A549 (cell line): Measurements from ENCODE around the gene COQ6. TPM values are rescaled to one million over a fixed set of nuclear protein-coding genes. Genes with fewer than 3 reads are reported as not detected.
A peak's percentile ranks its signal among the peaks of the same experiment; 100 is the strongest.

Experiments used
- ATAC-seq, 2 experiments: fragments of 200-7000 bp in 1 of 2; fragments of >200 bp in 1 of 2; cut with Nextera tagmentation in 1 of 2; cut with Tn5 transposase in 1 of 2; 3 replicates each; pipeline versions ENCODE4 v1.8.0 to v1.9.1; 2018 to 2020; ENCODE audit warnings: mild to moderate bottlenecking in 1 of 2, moderate library complexity in 1 of 2
- CTCF ChIA-PET: fragments of 300-600 bp; sonication (Branson Sonifier 250); formaldehyde crosslinking; extraction: SDS; loops from one replicate; lab custom pipeline; 2021; ENCODE audit warnings: antibody characterized with exemption, inconsistent platforms; lab: Yijun Ruan, JAX
- POLR2A ChIA-PET: fragments of 350-600 bp; formaldehyde crosslinking; extraction: SDS; loops from one replicate; lab custom pipeline; 2021; ENCODE audit warnings: antibody characterized with exemption, inconsistent platforms; lab: Yijun Ruan, JAX
- DNase-seq, 2 experiments: peaks; one replicate each; pipeline versions ENCODE4 v3.0.0 to v3.0.0-alpha.2; 2011 to 2016; ENCODE audit warnings: low read depth in 1 of 2, low spot score in 1 of 2
- FAIRE-seq: peaks from 2 replicates; lab custom pipeline; 2011; peaks lifted over from hg19 to GRCh38; lab: Jason Lieb, UNC
- H3K27ac ChIP-seq, 2 experiments: fragments of >200 bp; sonication (Bioruptor Twin); formaldehyde crosslinking; 3 replicates each; pipeline ENCODE4 v1.5.1; 2016 to 2017
- H3K4me1 ChIP-seq: fragments of >200 bp; sonication (Bioruptor Twin); formaldehyde crosslinking; 3 replicates; pipeline ENCODE4 v1.6.1; 2016
- H3K4me2 ChIP-seq: fragments of >200 bp; sonication (Bioruptor Twin); formaldehyde crosslinking; 3 replicates; pipeline ENCODE4 v1.6.1; 2016
- H3K4me3 ChIP-seq: fragments of >200 bp; sonication (Bioruptor Twin); formaldehyde crosslinking; 3 replicates; pipeline ENCODE4 v1.5.1; 2016
- H3K9me3 ChIP-seq: fragments of >200 bp; sonication (Bioruptor Twin); formaldehyde crosslinking; 3 replicates; pipeline ENCODE4 v1.6.1; 2016
- ATOH8 ChIP-seq: fragments of 250-450 bp; sonication (Bioruptor Pico); IDR thresholded peaks from 2 replicates; pipeline ENCODE4 v1.5.0; 2020; ENCODE audit warnings: low read depth, mild to moderate bottlenecking, moderate library complexity
- CBX8 ChIP-seq: fragments of 200-600 bp; sonication (generic); IDR thresholded peaks from 2 replicates; pipeline ENCODE4 v1.6.1; 2016
- CEBPB ChIP-seq, 2 experiments: fragments of >200 bp in 1 of 2; sonication (Bioruptor Twin) in 1 of 2; formaldehyde crosslinking in 1 of 2; IDR thresholded peaks; 2 replicates each; pipeline ENCODE4 v1.6.1; 2012 to 2016
- CTCF ChIP-seq: fragments of >200 bp; sonication (Bioruptor Twin); formaldehyde crosslinking; IDR thresholded peaks from 3 replicates; pipeline ENCODE4 v1.5.1; 2016
- EHMT2 ChIP-seq: fragments of 200-600 bp; sonication (generic); IDR thresholded peaks from 2 replicates; pipeline ENCODE4 v1.6.1; 2016; ENCODE audit warnings: antibody characterized with exemption, low read depth, mild to moderate bottlenecking, moderate library complexity
- GATA3 ChIP-seq: IDR thresholded peaks from 2 replicates; pipeline ENCODE4 v1.6.1; 2012; ENCODE audit warnings: borderline replicate concordance
- HES2 ChIP-seq: fragments of >200 bp; sonication (Bioruptor Twin); formaldehyde crosslinking; IDR thresholded peaks from 2 replicates; pipeline ENCODE4 v1.6.1; 2016
- HEYL ChIP-seq: fragments of 250-450 bp; sonication (Bioruptor Pico); IDR thresholded peaks from 2 replicates; pipeline ENCODE4 v1.8.0; 2021; ENCODE audit warnings: mild to moderate bottlenecking, moderate library complexity
- HOXB13 ChIP-seq: fragments of 250-450 bp; sonication (Bioruptor Pico); IDR thresholded peaks from 2 replicates; pipeline ENCODE4 v1.5.0; 2020; ENCODE audit warnings: low read depth, mild to moderate bottlenecking, moderate library complexity
- HOXB5 ChIP-seq: fragments of 250-450 bp; sonication (Bioruptor Pico); IDR thresholded peaks from 2 replicates; pipeline ENCODE4 v1.5.0; 2020; ENCODE audit warnings: mild to moderate bottlenecking, moderate library complexity
- JUNB ChIP-seq: fragments of >200 bp; sonication (Bioruptor Twin); formaldehyde crosslinking; IDR thresholded peaks from 2 replicates; pipeline ENCODE4 v1.6.1; 2016
- KDM5A ChIP-seq: fragments of 200-600 bp; sonication (generic); IDR thresholded peaks from 2 replicates; pipeline ENCODE4 v1.6.1; 2016; ENCODE audit warnings: antibody characterized with exemption, mild to moderate bottlenecking
- MAZ ChIP-seq: fragments of 150-350 bp; IDR thresholded peaks from 2 replicates; pipeline ENCODE4 v1.6.1; 2014; ENCODE audit warnings: antibody characterized with exemption, low read depth, low read length, borderline replicate concordance
- NFE2L2 ChIP-seq: fragments of 150-350 bp; conservative IDR thresholded peaks from 2 replicates; pipeline ENCODE4 v1.6.1; 2014; ENCODE audit warnings: low read length
- NR3C1 ChIP-seq: fragments of >200 bp; sonication (Bioruptor Twin); formaldehyde crosslinking; IDR thresholded peaks from 3 replicates; pipeline ENCODE4 v1.6.1; 2017
- PBX3 ChIP-seq: IDR thresholded peaks from 2 replicates; pipeline ENCODE4 v1.6.1; 2012
- POLR2A ChIP-seq: IDR thresholded peaks from 2 replicates; pipeline ENCODE4 v1.6.1; 2012; ENCODE audit warnings: mild to moderate bottlenecking, low read length
- RAD21 ChIP-seq, 2 experiments: fragments of >200 bp in 1 of 2; sonication (Bioruptor Twin) in 1 of 2; formaldehyde crosslinking in 1 of 2; IDR thresholded peaks in 1 of 2; conservative IDR thresholded peaks in 1 of 2; 2 replicates in 1 of 2; 3 replicates in 1 of 2; pipeline ENCODE4 v1.6.1; 2012 to 2018; ENCODE audit warnings: inconsistent platforms in 1 of 2
- RCOR1 ChIP-seq: fragments of 150-350 bp; IDR thresholded peaks from 2 replicates; pipeline ENCODE4 v1.6.1; 2014; ENCODE audit warnings: antibody characterized with exemption, low read length, low read depth
- RFX5 ChIP-seq: fragments of 450-650 bp; IDR thresholded peaks from 2 replicates; pipeline ENCODE4 v1.7.1; 2014; ENCODE audit warnings: antibody characterized with exemption, mild to moderate bottlenecking, moderate library complexity
- SMC3 ChIP-seq: fragments of >200 bp; sonication (Bioruptor Twin); formaldehyde crosslinking; IDR thresholded peaks from 3 replicates; pipeline ENCODE4 v1.6.1; 2018; ENCODE audit warnings: inconsistent platforms
- SREBF2 ChIP-seq: fragments of 450-650 bp; IDR thresholded peaks from 2 replicates; pipeline ENCODE4 v1.6.1; 2014; ENCODE audit warnings: mild to moderate bottlenecking, moderate library complexity
- TFCP2L1 ChIP-seq: fragments of 250-450 bp; sonication (Bioruptor Pico); IDR thresholded peaks from 2 replicates; pipeline ENCODE4 v1.5.0; 2021; ENCODE audit warnings: mild to moderate bottlenecking
- WGBS: methylation state at CpG from one replicate; pipeline ENCODE4 v1.1.6; 2017; ENCODE audit errors: missing lambda C conversion rate; 5-methylcytosine and 5-hydroxymethylcytosine counted together
- polyA plus RNA-seq, 4 experiments: library from polyadenylated mRNA; depleted of rRNA in 3 of 4; stranded (reverse); fragments of >200 nt; fragmentation: RNase III in 1 of 4; extraction: RNeasy Plus Mini Kit Qiagen cat#74134 plus additional on column Dnase treatment in 1 of 4; gene quantifications; 2 replicates in 3 of 4; 3 replicates in 1 of 4; pipeline ENCODE4 v1.2.3, GENCODE V29; 2011 to 2017

The COQ6 gene
- polyA plus RNA-seq, 2 of the 4 experiments (the other 2 are of a cell fraction), result 24.8 to 41.9 TPM

GRCh38 chr14:73996731-73997107, 46.6 kb downstream of the COQ6 start:
- Histone ChIP-seq H3K4me2 (peak overlapping the region; percentile 62), H3K27ac (peak overlapping the region; percentile 34 to 52; a peak in 4 of 6 replicates), H3K9me3 (no peaks in the 10 kb centered on the region), H3K4me3 (no peak overlapping the region), H3K4me1 (peaks cover 45% of the 10 kb centered on the region)
- no peak; a peak in 1 of 6 replicates for ATAC-seq
- no peak for FAIRE-seq
- CTCF ChIA-PET, result interaction anchor here (1.1 to 1.2 kb wide), 2 partner anchors 22 to 69 kb away, joined by 3 read pairs; partner anchors contain the start of genes BBOF1 and ENTPD5
- no peak for DNase-seq
- POLR2A ChIA-PET, result no interaction called here
- 34% methylated on average over 2 of the region's 2 CpGs for WGBS
- TF ChIP-seq POLR2A, result no peak
- TF ChIP-seq JUNB, result no peak
- no peak for TF ChIP-seq CTCF
- TF ChIP-seq ATOH8, result no peak
- TF ChIP-seq MAZ, result no peak
- no peak for TF ChIP-seq KDM5A
- no peak for TF ChIP-seq SREBF2
- TF ChIP-seq RCOR1, result no peak
- no peak for TF ChIP-seq PBX3
- no peak for TF ChIP-seq SMC3
- no peak for TF ChIP-seq CBX8

- Histone ChIP-seq H3K4me3 (no peak overlapping the region), H3K27ac (peak overlapping the region; percentile 34 to 52; a peak in 4 of 6 replicates), H3K4me1 (peaks cover 45% of the 10 kb centered on the region), H3K4me2 (peak overlapping the region; percentile 62), H3K9me3 (no peaks in the 10 kb centered on the region)
- ChIA-PET CTCF (interaction anchor here (0.5 to 1.2 kb wide), 4 partner anchors 11 to 1104 kb away, joined by 3 read pairs; partner anchors contain the start of genes BBOF1 and ENTPD5), POLR2A (no interaction called here)
- DNase-seq, result no peak
- FAIRE-seq, result no peak
- no peak for TF ChIP-seq HEYL (CRISPR knock-in tag)
- TF ChIP-seq HOXB13 (CRISPR knock-in tag), result no peak
- no peak for TF ChIP-seq TFCP2L1
- TF ChIP-seq RFX5, result no peak
- TF ChIP-seq NR3C1, result no peak
- no peak for TF ChIP-seq PBX3
- TF ChIP-seq EHMT2, result no peak
- TF ChIP-seq SREBF2, result no peak
- TF ChIP-seq MAZ, result no peak
- ATAC-seq, result peak; percentile 39 to 42; a peak in 3 of 6 replicates
- WGBS, result 81% methylated on average over 1 of the region's 1 CpG
Measured at GRCh38 chr14:73997108-73997943, 47.2 kb downstream of the COQ6 start.

GRCh38 chr14:73997944-73998447, 47.9 kb downstream of the COQ6 start:
- CTCF ChIA-PET, result interaction anchor here (0.5 to 1.2 kb wide), 2 partner anchors 10 to 1103 kb away, joined by 3 read pairs; no protein-coding TSS in a partner anchor
- FAIRE-seq (no peak), DNase-seq (no peak)
- H3K9me3 ChIP-seq, result no peaks in the 10 kb centered on the region
- TF ChIP-seq HOXB5 (CRISPR knock-in tag) (no peak), SREBF2 (no peak), CEBPB (IDR thresholded peaks at IDR 0.05) (no peak), MAZ (no peak), RAD21 (conservative IDR thresholded peaks at IDR 0.05 in 1 of 2, IDR thresholded peaks at IDR 0.05 in 1 of 2) (no peak), HES2 (no peak), NFE2L2 (no peak), GATA3 (no peak), RFX5 (no peak)
- TF ChIP-seq, all 56 proteins: peak for 0
- no peak for ATAC-seq
- H3K27ac ChIP-seq, result peak overlapping the region; percentile 20 to 27; a peak in 4 of 6 replicates
- POLR2A ChIA-PET, result no interaction called here
- peaks cover 45% of the 10 kb centered on the region for H3K4me1 ChIP-seq
- 72% methylated on average over 7 of the region's 7 CpGs for WGBS
- peak overlapping the region; percentile 62 for H3K4me2 ChIP-seq
- H3K4me3 ChIP-seq, result no peak overlapping the region
